Mucosa of descending colon (tissue), 3 donors: ENCODE data around the gene CENPT. TPM values are rescaled to one million over a fixed set of nuclear protein-coding genes. Genes with fewer than 3 reads are reported as not detected.

Experiments
- ATAC-seq: fragments of 200-7000 bp; cut with Tn5 transposase; one replicate; pipeline ENCODE4 v1.9.1; 2020; ENCODE audit warnings: mild to moderate bottlenecking, moderate library complexity
- DNase-seq, 3 donors: peaks; one replicate each; pipeline ENCODE4 v3.0.0-alpha.2; 2020
- H3K36me3 ChIP-seq: fragments of 200-600 bp; one replicate; pipeline ENCODE4 v1.8.0; 2021; ENCODE audit warnings: low read depth, mild to moderate bottlenecking
- H3K4me1 ChIP-seq: fragments of 200-600 bp; one replicate; pipeline ENCODE4 v1.8.0; 2021; ENCODE audit warnings: low read depth, mild to moderate bottlenecking
- H3K4me3 ChIP-seq: fragments of 200-600 bp; one replicate; pipeline ENCODE4 v1.8.0; 2021; ENCODE audit warnings: mild to moderate bottlenecking
- H3K9me3 ChIP-seq: fragments of 200-600 bp; one replicate; pipeline ENCODE4 v1.8.0; 2021; ENCODE audit warnings: mild to moderate bottlenecking
- CTCF ChIP-seq: fragments of 200-600 bp; IDR thresholded peaks from one replicate; pipeline ENCODE4 v1.8.0; 2022; ENCODE audit warnings: antibody characterized with exemption, mild to moderate bottlenecking
- intact Hi-C, 2 donors: fragments of 100-400 bp; cut with DNase I in 1 of 2; cut with micrococcal nuclease in 1 of 2; formaldehyde crosslinking; loops; one replicate each; pipeline versions ENCODE4 v1.11.0 to v1.11.1; 2022; cut with DNase I, micrococcal nuclease
- total RNA-seq, 3 donors: library from RNA; stranded (reverse); fragmentation: NEBNext Ultra II Directional in 2 of 3; extraction: Animal tissue kit (Norgen Biotek cat#: 25700) in 2 of 3; gene quantifications; one replicate each; pipeline versions ENCODE4 v1.2.1 to v1.2.4, GENCODE V29; 2021 to 2023
- donor health status: DM: no; HTN: no; CAD: no; lungs with moderate emphysema.
- donor health status: DM: no; HTN: no; CAD: no.
- donor health status: DM: no; HTN: yes; CAD: no.

The CENPT gene
- total RNA-seq, 3 donors from 2014 or later: 33.2 to 55.0 (median 36.6) TPM

DNA sequence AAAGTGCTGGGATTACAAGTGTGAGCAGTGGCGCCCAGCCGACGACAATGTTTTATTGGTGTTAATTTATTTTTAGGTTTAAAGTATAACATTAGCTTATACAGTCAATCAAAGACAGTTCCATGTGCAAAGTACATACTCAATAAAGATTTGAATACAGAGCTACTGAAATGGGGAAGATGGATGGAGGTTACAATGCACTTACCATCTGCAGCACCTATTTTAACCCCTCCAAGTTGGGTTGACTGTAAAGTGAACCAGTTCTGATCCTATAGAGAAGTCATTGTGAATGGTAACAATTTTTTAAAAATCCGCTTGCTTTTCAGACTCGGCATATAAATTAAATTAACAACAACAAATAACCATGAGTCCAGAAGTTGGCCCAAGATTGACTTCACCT is 44.9 kb upstream of the CENPT start:
- TF ChIP-seq CTCF: no peak
- Histone ChIP-seq H3K4me3 (no peak overlapping the region), H3K9me3 (no peaks in the 10 kb centered on the region), H3K36me3 (no peaks in the 10 kb centered on the region), H3K4me1 (peaks cover 26% of the 10 kb centered on the region)
- intact Hi-C loops: no loop called here
- no peak for DNase-seq
- ATAC-seq: no peak

DNA sequence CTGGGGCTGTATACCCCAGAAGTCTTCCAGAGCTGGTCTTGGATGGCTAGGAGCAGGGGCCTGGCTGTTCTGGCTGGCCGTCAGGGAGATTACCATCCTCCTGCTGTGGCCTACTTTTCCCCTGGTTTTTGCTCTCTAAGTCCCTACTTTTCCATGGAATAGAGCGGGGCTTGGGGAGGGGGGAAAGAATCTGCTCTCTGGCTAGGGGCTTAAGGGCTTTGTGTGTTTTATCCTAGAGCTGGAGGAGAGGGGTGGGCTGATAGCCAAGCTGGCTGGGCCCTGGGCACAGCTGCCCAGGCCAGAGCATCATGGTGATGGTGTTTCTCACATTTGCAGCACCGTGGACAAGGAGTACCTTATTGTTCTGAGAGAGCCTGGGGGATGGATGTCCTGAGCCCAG is 40.8 kb upstream of the CENPT start:
- DNase-seq (no peak), ATAC-seq (no peak)
- peaks cover 7% of the 10 kb centered on the region for H3K4me1 ChIP-seq
- TF ChIP-seq CTCF: no peak
- no peak overlapping the region for H3K4me3 ChIP-seq
- no peaks in the 10 kb centered on the region for H3K9me3 ChIP-seq
- intact Hi-C loops: loop anchor here in 1 of 2 donors (10.0 kb wide), 1 partner anchor 46 kb away; the partner anchor contains the start of genes CTRL and PSMB10
- H3K36me3 ChIP-seq: no peaks in the 10 kb centered on the region

GRCh38 chr16:67886387-67886786 is 38.9 kb upstream of the CENPT start:
- intact Hi-C loops: loop anchor here in 1 of 2 donors (10.0 kb wide), 1 partner anchor 48 kb away; the partner anchor contains the start of genes CTRL and PSMB10
- TF ChIP-seq CTCF: no peak
- no peak for ATAC-seq

GRCh38 chr16:67885976-67886375 is 38.5 kb upstream of the CENPT start:
- H3K36me3 ChIP-seq: no peaks in the 10 kb centered on the region
- ATAC-seq (no peak), DNase-seq (no peak)
- H3K9me3 ChIP-seq: no peaks in the 10 kb centered on the region
- TF ChIP-seq CTCF: no peak
- no peak overlapping the region for H3K4me3 ChIP-seq
- no peaks in the 10 kb centered on the region for H3K4me1 ChIP-seq
- intact Hi-C loops: loop anchor here in 1 of 2 donors (10.0 kb wide), 1 partner anchor 49 kb away; the partner anchor contains the start of genes CTRL and PSMB10

More at GRCh38 chr16:67886387-67886786, 38.9 kb upstream of the CENPT start:
- H3K9me3 ChIP-seq: no peaks in the 10 kb centered on the region
- H3K4me1 ChIP-seq: no peaks in the 10 kb centered on the region
- no peaks in the 10 kb centered on the region for H3K36me3 ChIP-seq
- no peak for DNase-seq
- no peak overlapping the region for H3K4me3 ChIP-seq

GRCh38 chr16:67885545-67885944 is 38.1 kb upstream of the CENPT start:
- H3K9me3 ChIP-seq: no peaks in the 10 kb centered on the region
- H3K4me1 ChIP-seq: no peaks in the 10 kb centered on the region
- DNase-seq (no peak), ATAC-seq (no peak)
- peaks cover under 1% of the 10 kb centered on the region for H3K36me3 ChIP-seq
- no peak for TF ChIP-seq CTCF
- H3K4me3 ChIP-seq: no peak overlapping the region
- intact Hi-C loops: loop anchor here in 1 of 2 donors (10.0 kb wide), 1 partner anchor 49 kb away; the partner anchor contains the start of genes CTRL and PSMB10
